Fibroblast of lung (primary cell): ENCODE data around the gene ZDHHC4. TPM values are rescaled to one million over a fixed set of nuclear protein-coding genes. Genes with fewer than 3 reads are reported as not detected.

Experiments
- DNase-seq, 2 donors: peaks; one replicate each; pipeline versions ENCODE4 v3.0.0 to v3.0.0-alpha.2; 2010; ENCODE audit warnings: low read depth in 2 of 2
- H2AFZ ChIP-seq: 2 replicates; pipeline ENCODE4 v1.5.1; 2012; ENCODE audit warnings: low read length, control low read depth, inconsistent platforms
- H3K27ac ChIP-seq: 2 replicates; pipeline ENCODE4 v1.5.1; 2011; ENCODE audit warnings: low read length, control low read depth; ENCODE audit not compliant: insufficient read depth
- H3K27me3 ChIP-seq: 2 replicates; pipeline ENCODE4 v1.5.1; 2011; ENCODE audit warnings: mild to moderate bottlenecking, low read length; ENCODE audit not compliant: control insufficient read depth, insufficient read depth
- H3K36me3 ChIP-seq: 2 replicates; pipeline ENCODE4 v1.5.1; 2011; ENCODE audit warnings: low read length; ENCODE audit not compliant: control insufficient read depth, insufficient read depth
- H3K4me1 ChIP-seq: 2 replicates; pipeline ENCODE4 v1.5.1; 2011; ENCODE audit warnings: low read length; ENCODE audit not compliant: control insufficient read depth, insufficient read depth; ENCODE audit errors: extremely low read depth
- H3K4me2 ChIP-seq: 2 replicates; pipeline ENCODE4 v1.5.1; 2011; ENCODE audit warnings: low read length, control low read depth; ENCODE audit not compliant: insufficient read depth; ENCODE audit errors: extremely low read depth
- H3K4me3 ChIP-seq, 4 experiments: fragments of 200-600 bp in 1 of 4; sonication (generic) in 1 of 4; replicated peaks in 1 of 4; 2 replicates each; pipeline ENCODE4 v1.5.1; 2011 to 2016; ENCODE audit warnings: low read length in 4 of 4, low read depth in 3 of 4, mild to moderate bottlenecking in 3 of 4, control low read depth in 2 of 4, inconsistent platforms in 1 of 4, mixed read lengths in 1 of 4; ENCODE audit not compliant: insufficient read depth in 1 of 4; ENCODE audit errors: control extremely low read depth in 1 of 4
- H3K79me2 ChIP-seq: 2 replicates; pipeline ENCODE4 v1.5.1; 2012; ENCODE audit warnings: mild to moderate bottlenecking, low read length, inconsistent platforms; ENCODE audit not compliant: control insufficient read depth, insufficient read depth
- H3K9ac ChIP-seq: 2 replicates; pipeline ENCODE4 v1.5.1; 2011; ENCODE audit warnings: mild to moderate bottlenecking, low read length, control low read depth; ENCODE audit not compliant: insufficient read depth
- H3K9me3 ChIP-seq: 2 replicates; pipeline ENCODE4 v1.5.1; 2012; ENCODE audit warnings: low read depth, low read length; ENCODE audit not compliant: control insufficient read depth, insufficient read depth
- H4K20me1 ChIP-seq: 2 replicates; pipeline ENCODE4 v1.5.1; 2011; ENCODE audit warnings: low read length; ENCODE audit not compliant: control insufficient read depth, insufficient read depth; ENCODE audit errors: extremely low read depth
- EZH2 ChIP-seq: IDR thresholded peaks from 2 replicates; pipeline ENCODE4 v1.5.1; 2012; ENCODE audit warnings: low read length, control low read depth, mild to moderate bottlenecking; ENCODE audit errors: missing control alignments
- polyA plus RNA-seq, 2 donors: library from polyadenylated mRNA; depleted of rRNA in 1 of 2; stranded (reverse) in 1 of 2; unstranded in 1 of 2; fragments of >200 nt; gene quantifications; 2 replicates each; pipeline ENCODE4 v1.2.1, GENCODE V29; 2011 to 2012; ENCODE audit warnings: missing spikeins in 1 of 2
- total RNA-seq: library from RNA; depleted of rRNA; stranded (reverse); fragments of >200 nt; gene quantifications from 2 replicates; pipeline ENCODE4 v1.2.1, GENCODE V29; 2014
- TF ChIP-seq, protein P1 (sequence below), 2 donors: IDR thresholded peaks in 1 of 2; conservative IDR thresholded peaks in 1 of 2; 1 replicate in 1 of 2; 2 replicates in 1 of 2; pipeline ENCODE4 v1.5.1; 2011 to 2012; ENCODE audit warnings: low read length in 2 of 2, control low read depth in 1 of 2, inconsistent platforms in 1 of 2, low read depth in 1 of 2, mild to moderate bottlenecking in 1 of 2

Gene ZDHHC4
- total and polyA plus RNA-seq, 2 donors (not counting 1 experiment from before 2014, with no cell fraction given): 65.2 to 89.5 TPM

DNA sequence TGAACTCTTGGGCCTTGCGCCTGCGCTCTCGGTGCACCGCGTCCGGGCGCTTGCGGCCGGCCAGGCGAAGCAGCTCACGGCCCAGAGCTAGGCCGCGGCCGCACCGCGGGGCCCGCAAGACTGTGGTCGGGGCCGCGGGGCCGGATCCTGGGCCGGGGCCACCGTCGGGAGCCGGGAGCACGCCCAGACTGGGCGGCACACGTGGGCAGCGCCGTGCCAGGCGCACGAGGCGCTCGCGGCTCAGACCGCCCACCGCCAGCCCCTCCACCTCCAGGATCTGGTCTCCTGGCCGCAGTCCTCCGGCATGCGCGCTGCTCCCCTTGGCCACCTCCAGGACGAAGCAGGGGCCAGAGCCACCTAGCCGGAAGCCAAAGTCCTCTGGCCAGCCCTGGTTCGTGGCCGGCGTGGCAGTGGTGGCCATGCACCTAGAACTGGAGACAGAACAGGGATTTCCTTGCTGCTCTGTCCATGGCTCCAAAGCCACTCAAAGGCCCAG, 26.2 kb upstream of the ZDHHC4 start, which contains the start of gene GRID2IP:
TSS of gene GRID2IP (minus strand) at position 446 of the 496 bp plus-strand sequence. CDS start at position 421, 25 bp downstream.
- H3K36me3 ChIP-seq: no peaks in the 10 kb centered on the region
- no peaks in the 10 kb centered on the region for H3K4me1 ChIP-seq
- H3K79me2 ChIP-seq: no peaks in the 10 kb centered on the region
- TF ChIP-seq, protein P1, sequence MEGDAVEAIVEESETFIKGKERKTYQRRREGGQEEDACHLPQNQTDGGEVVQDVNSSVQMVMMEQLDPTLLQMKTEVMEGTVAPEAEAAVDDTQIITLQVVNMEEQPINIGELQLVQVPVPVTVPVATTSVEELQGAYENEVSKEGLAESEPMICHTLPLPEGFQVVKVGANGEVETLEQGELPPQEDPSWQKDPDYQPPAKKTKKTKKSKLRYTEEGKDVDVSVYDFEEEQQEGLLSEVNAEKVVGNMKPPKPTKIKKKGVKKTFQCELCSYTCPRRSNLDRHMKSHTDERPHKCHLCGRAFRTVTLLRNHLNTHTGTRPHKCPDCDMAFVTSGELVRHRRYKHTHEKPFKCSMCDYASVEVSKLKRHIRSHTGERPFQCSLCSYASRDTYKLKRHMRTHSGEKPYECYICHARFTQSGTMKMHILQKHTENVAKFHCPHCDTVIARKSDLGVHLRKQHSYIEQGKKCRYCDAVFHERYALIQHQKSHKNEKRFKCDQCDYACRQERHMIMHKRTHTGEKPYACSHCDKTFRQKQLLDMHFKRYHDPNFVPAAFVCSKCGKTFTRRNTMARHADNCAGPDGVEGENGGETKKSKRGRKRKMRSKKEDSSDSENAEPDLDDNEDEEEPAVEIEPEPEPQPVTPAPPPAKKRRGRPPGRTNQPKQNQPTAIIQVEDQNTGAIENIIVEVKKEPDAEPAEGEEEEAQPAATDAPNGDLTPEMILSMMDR (conservative IDR thresholded peaks at IDR 0.05 in 1 of 2, IDR thresholded peaks at IDR 0.05 in 1 of 2; ENCODE audit: low read depth in 1 of 2, low read length in 2 of 2): no peak
- TF ChIP-seq EZH2: no peak
- no peak for DNase-seq
- no peak within 1 kb of the TSS for H3K4me2 ChIP-seq
- no peak within 1 kb of the TSS for H3K4me3 ChIP-seq
- no peaks in the 10 kb centered on the region for H4K20me1 ChIP-seq
- H3K27ac ChIP-seq: no peak within 1 kb of the TSS
- no peaks in the 10 kb centered on the region for H3K9me3 ChIP-seq
- H2AFZ ChIP-seq: no peak within 1 kb of the TSS
- H3K9ac ChIP-seq: no peak within 1 kb of the TSS
- no peaks in the 10 kb centered on the region for H3K27me3 ChIP-seq

DNA sequence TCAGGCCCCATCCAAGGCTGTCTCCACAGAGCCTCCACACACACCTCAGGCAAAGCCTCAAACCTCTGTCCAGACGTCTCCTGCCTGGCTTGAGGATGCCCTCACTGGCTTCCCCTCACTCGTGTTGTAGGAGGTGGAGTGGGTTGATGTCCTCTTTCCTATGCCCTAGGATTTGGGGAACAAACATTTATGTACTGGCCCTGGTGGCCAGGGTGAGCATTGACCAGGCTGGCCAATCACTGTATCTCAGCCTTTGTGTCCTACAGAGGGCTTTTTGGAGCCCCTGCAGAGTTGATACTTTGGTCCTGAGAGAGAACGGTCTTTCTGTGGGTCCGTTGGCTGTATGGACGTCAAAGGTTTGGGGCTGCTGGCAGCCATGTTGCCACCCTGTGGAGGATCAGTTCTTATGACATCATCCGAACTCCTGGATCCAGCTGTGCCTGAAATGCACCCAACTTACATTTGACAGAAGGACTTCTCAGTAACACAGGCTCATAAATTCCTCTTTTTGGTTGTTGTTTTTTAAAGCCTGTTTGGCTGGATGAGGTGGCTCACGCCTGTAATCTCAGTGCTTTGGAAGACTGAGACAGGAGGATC, 23.7 kb upstream of the ZDHHC4 start:
- Histone ChIP-seq H3K4me3 (no peak overlapping the region), H3K36me3 (no peaks in the 10 kb centered on the region), H2AFZ (no peak overlapping the region), H3K9me3 (no peaks in the 10 kb centered on the region), H3K9ac (no peak overlapping the region), H3K4me2 (no peak overlapping the region), H4K20me1 (no peaks in the 10 kb centered on the region), H3K27ac (no peak overlapping the region), H3K79me2 (no peaks in the 10 kb centered on the region), H3K27me3 (no peaks in the 10 kb centered on the region), H3K4me1 (no peaks in the 10 kb centered on the region)
- TF ChIP-seq EZH2: no peak
- TF ChIP-seq, protein P1 (conservative IDR thresholded peaks at IDR 0.05 in 1 of 2, IDR thresholded peaks at IDR 0.05 in 1 of 2; ENCODE audit: low read depth in 1 of 2, low read length in 2 of 2): peak in 1 of 2 donors; percentile 4
- DNase-seq: no peak

DNA sequence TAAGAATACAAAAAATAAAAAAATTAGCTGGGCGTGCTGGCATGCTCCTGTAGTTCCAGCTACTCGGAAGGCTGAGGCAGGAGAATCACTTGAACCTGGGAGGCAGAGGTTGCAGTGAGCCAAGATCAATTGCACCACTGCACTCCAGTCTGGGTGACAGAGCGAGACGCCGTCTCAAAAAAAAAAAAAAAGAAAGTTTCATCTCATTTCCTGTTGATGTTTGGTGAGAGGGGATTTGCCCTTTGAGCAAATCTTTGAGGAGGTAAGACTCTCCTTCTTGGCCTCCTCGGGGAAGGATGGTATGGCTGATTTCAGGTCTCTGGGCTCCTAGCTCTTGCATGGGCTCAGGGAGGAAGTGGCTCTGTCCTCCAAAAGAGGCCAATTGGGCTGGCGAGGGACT, 22.4 kb upstream of the ZDHHC4 start:
- Histone ChIP-seq H3K4me3 (no peak overlapping the region), H3K4me1 (no peaks in the 10 kb centered on the region), H3K4me2 (no peak overlapping the region), H3K27ac (no peak overlapping the region), H3K9ac (no peak overlapping the region), H3K36me3 (no peaks in the 10 kb centered on the region), H4K20me1 (no peaks in the 10 kb centered on the region), H3K27me3 (no peaks in the 10 kb centered on the region), H3K9me3 (no peaks in the 10 kb centered on the region), H2AFZ (no peak overlapping the region), H3K79me2 (no peaks in the 10 kb centered on the region)
- TF ChIP-seq, protein P1 (conservative IDR thresholded peaks at IDR 0.05 in 1 of 2, IDR thresholded peaks at IDR 0.05 in 1 of 2; ENCODE audit: low read depth in 1 of 2, low read length in 2 of 2): no peak
- TF ChIP-seq EZH2: no peak
- DNase-seq: no peak
